Kidney (tissue), 14 donors: ENCODE results near the gene ZNF609. TPM values are rescaled to one million over a fixed set of nuclear protein-coding genes. Genes with fewer than 3 reads are reported as not detected.
A peak's percentile ranks its signal among the peaks of the same experiment; 100 is the strongest.

Experiments
- DNase-seq, 5 donors: peaks; one replicate each; pipeline ENCODE4 v3.0.0-alpha.2; 2013 to 2020
- FAIRE-seq: peaks from 2 replicates; lab custom pipeline; 2012; peaks lifted over from hg19 to GRCh38; lab: Jason Lieb, UNC
- H3K27ac ChIP-seq, 2 donors: one replicate each; pipeline ENCODE4 v1.7.0; 2013; ENCODE audit warnings: low read depth in 2 of 2, low read length in 2 of 2, inconsistent platforms in 1 of 2
- H3K27me3 ChIP-seq: one replicate; pipeline ENCODE4 v1.7.1; 2013; ENCODE audit warnings: low read length, inconsistent platforms; ENCODE audit not compliant: control insufficient read depth, insufficient read depth
- H3K36me3 ChIP-seq, 3 donors: one replicate each; pipeline versions ENCODE4 v1.7.0 to v1.7.1; 2013; ENCODE audit warnings: low read length in 3 of 3, control low read depth in 1 of 3, inconsistent platforms in 1 of 3; ENCODE audit not compliant: insufficient read depth in 3 of 3, control insufficient read depth in 2 of 3
- H3K4me1 ChIP-seq, 3 donors: one replicate each; pipeline versions ENCODE4 v1.7.0 to v1.7.1; 2013; ENCODE audit warnings: low read length in 3 of 3, inconsistent platforms in 1 of 3, low read depth in 1 of 3; ENCODE audit not compliant: control insufficient read depth in 2 of 3, insufficient read depth in 2 of 3
- H3K4me3 ChIP-seq, 3 donors: one replicate each; pipeline versions ENCODE4 v1.7.0 to v1.8.1; 2013; ENCODE audit warnings: low read length in 3 of 3, control low read depth in 1 of 3, inconsistent platforms in 1 of 3
- H3K9ac ChIP-seq, 3 donors: one replicate each; pipeline versions ENCODE4 v1.7.0 to v1.7.1; 2013; ENCODE audit warnings: low read length in 3 of 3, control low read depth in 1 of 3, inconsistent platforms in 1 of 3
- H3K9me3 ChIP-seq, 3 donors: one replicate each; pipeline versions ENCODE4 v1.7.0 to v1.7.1; 2013; ENCODE audit warnings: low read length in 3 of 3, control low read depth in 1 of 3, inconsistent platforms in 1 of 3; ENCODE audit not compliant: control insufficient read depth in 2 of 3, insufficient read depth in 1 of 3
- CTCF ChIP-seq: IDR thresholded peaks from 3 replicates; pipeline ENCODE4 v1.5.1; 2012; ENCODE audit warnings: mild to moderate bottlenecking, moderate library complexity, borderline replicate concordance; ENCODE audit not compliant: insufficient read depth; ENCODE audit errors: extremely low read depth
- intact Hi-C: fragments of 100-400 bp; cut with DNase I; formaldehyde crosslinking; loops from one replicate; pipeline ENCODE4 v1.11.1; 2022
- polyA plus RNA-seq: library from polyadenylated mRNA; stranded (reverse); fragments of 350-450 nt; fragmentation: Illumina TruSeq; extraction: RNeasy Lipid Tissue Mini Kit (QIAGEN cat#74804); gene quantifications from one replicate; pipeline ENCODE4 v1.2.3, GENCODE V29; 2014; ENCODE audit warnings: low read depth, low replicate concordance; ENCODE audit not compliant: insufficient read depth
- total RNA-seq: library from RNA; stranded (reverse); fragmentation: NEBNext Ultra II Directional; extraction: Animal tissue kit (Norgen Biotek cat#: 25700); gene quantifications from one replicate; pipeline ENCODE4 v1.2.1, GENCODE V29; 2021
- donor health status: control.
- donor health status: control.
- donor health status: control.
- donor health status: control.
- donor health status: control.
- donor health status: DM: yes; HTN: yes; CAD: no.
- donor health status: Normal renal cell carcinoma (clear cell type).

The ZNF609 gene
- total and polyA plus RNA-seq, 2 donors from 2014 or later = 3.1 to 37.2 TPM

- Histone ChIP-seq H3K36me3 (peaks cover 0 to 7% (median 0%) of the 10 kb centered on the region in 3 donors), H3K27me3 (no peaks in the 10 kb centered on the region), H3K27ac (peak overlapping the region; percentile 71 to 80), H3K9me3 (no peaks in the 10 kb centered on the region), H3K4me1 (peaks cover 5 to 43% (median 25%) of the 10 kb centered on the region in 3 donors), H3K4me3 (peak overlapping the region in 1 of 3 donors; percentile 7), H3K9ac (peak overlapping the region in 2 of 3 donors; percentile 0 to 53)
- TF ChIP-seq CTCF = no peak
- no peak for FAIRE-seq
- peak in 4 of 5 donors; percentile 81 to 87 (median 84) for DNase-seq
- intact Hi-C loops = no loop called here
Measured at GRCh38 chr15:64699751-64700388, 239.5 kb downstream of the ZNF609 start.

GRCh38 chr15:64701051-64701450, 240.7 kb downstream of the ZNF609 start:
- Histone ChIP-seq H3K27ac (no peak overlapping the region), H3K9me3 (no peaks in the 10 kb centered on the region), H3K36me3 (no peaks in the 10 kb centered on the region), H3K4me3 (peak overlapping the region in 1 of 3 donors; percentile 93), H3K27me3 (no peaks in the 10 kb centered on the region), H3K4me1 (peaks cover 5 to 43% (median 25%) of the 10 kb centered on the region in 3 donors), H3K9ac (peak overlapping the region in 1 of 3 donors; percentile 78)
- intact Hi-C loops = no loop called here
- FAIRE-seq (no peak), DNase-seq (no peak)
- no peak for TF ChIP-seq CTCF

GRCh38 chr15:64701482-64702184, 241.3 kb downstream of the ZNF609 start:
- intact Hi-C loops = no loop called here
- peak overlapping the region; percentile 59 to 93 (median 71) for H3K4me3 ChIP-seq
- H3K9ac ChIP-seq = peak overlapping the region; percentile 40 to 78 (median 45)
- H3K36me3 ChIP-seq = no peaks in the 10 kb centered on the region
- FAIRE-seq (no peak), DNase-seq (no peak)
- H3K27ac ChIP-seq = peak overlapping the region in 1 of 2 donors; percentile 86
- no peaks in the 10 kb centered on the region for H3K9me3 ChIP-seq
- TF ChIP-seq CTCF = no peak
- no peaks in the 10 kb centered on the region for H3K27me3 ChIP-seq
- peaks cover 5 to 43% (median 25%) of the 10 kb centered on the region in 3 donors for H3K4me1 ChIP-seq
